Stimulated activated CD8-positive, alpha-beta memory T cell treated with anti-CD3 and anti-CD28 coated beads, Interleukin-15, amount 100 ng/mL, for 1 hour (primary cell): ENCODE results near the gene GDF10.

Source experiments
- DNase-seq: peaks from one replicate; pipeline ENCODE4 v3.0.0-alpha.2; 2020; ENCODE audit warnings: low read depth

GDF10 gene

DNA sequence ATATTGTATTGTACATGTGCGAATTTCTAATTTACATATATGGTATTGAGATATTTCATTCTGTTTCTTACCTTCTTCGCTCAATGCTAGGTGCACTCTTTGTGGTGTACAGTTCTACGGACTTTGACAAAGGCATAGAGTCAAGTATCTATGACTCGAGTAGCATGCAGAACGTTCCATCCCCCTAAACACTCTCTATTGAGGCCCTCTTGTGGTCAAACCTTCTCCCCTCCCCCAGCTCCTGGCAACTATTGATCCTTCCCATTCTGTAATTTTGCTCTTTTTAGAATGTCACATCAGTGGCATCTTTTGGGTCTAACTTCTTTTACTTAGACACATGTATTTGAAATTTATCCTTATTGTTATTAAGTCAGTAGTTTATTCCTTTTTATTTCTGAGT, 30.7 kb upstream of the GDF10 start:
- DNase-seq, result no peak

GRCh38 chr10:47276071-47276470, 23.9 kb upstream of the GDF10 start:
- no peak for DNase-seq

- DNase-seq, result no peak
Measured at GRCh38 chr10:47276576-47277351, 23.2 kb upstream of the GDF10 start.

GRCh38 chr10:47277352-47278151, 22.4 kb upstream of the GDF10 start:
- no peak for DNase-seq

DNA sequence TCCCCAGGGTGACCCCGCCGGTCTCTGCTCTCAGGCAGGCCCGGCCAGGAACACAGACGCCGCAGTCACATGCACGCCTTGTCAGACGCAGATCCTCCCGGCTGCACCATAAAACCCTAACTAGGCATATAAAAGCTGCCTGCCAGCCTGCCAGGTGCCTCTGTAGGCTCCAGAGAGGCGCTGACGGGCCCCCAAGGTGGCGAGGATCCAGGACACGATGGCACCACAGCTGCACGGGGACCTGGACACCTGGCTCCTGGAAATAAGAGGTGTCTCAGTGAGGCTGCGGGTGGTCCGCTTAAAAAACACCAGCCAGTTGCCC, 21.9 kb upstream of the GDF10 start:
- DNase-seq, result no peak

- DNase-seq, result no peak
Measured at GRCh38 chr10:47278720-47279119, 21.3 kb upstream of the GDF10 start.

DNA sequence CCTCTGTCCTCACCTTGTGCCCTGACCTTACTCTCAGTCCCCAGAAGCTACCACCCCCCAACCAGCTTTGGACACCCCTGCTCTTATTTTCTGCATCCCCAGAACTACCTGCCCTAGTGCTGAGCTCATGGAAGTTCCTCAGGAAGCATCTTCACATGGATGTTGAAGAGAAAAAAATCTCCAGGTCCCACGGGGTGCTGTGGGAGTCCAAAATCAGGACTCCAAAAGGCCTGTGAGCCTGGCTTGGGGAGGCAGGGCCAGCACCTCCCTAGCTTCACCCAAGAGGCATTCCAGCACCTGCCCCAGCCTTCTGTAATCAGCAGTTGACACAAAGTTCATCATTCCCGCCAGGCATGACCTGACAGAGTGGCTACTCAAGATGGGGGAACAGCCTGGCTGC, 20.7 kb upstream of the GDF10 start:
- DNase-seq, result no peak

DNA sequence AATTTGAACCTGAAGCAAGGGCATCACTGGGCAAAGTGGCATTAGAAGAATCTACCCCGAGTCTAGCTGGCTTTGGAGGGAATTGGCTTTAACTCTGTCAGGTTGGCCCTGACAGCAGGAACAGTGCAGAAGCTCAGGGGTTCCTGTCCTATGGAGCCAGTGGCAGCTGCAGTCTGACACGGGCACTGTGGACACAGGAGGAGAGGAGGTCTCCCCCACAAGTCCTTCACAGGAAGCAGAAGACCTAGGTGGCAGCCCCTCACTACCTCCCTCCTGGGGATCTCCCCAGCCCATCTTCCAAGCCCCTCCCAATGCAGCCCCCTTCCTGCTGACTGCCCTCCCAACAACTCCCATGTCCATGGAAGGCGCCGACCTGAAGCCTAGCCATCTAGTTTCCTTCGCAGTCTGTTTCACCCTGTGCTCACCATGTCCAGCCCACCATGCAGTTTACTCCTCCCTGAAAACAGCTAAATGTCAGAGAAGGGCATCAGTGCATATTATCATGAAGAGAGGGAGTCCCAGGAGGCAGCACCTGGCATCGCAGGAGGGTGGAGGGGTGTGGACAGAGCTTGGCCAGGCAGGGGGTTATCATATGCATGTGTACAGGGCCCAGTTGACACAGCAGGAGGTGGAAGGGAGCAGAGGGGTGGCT, 17.9 kb upstream of the GDF10 start:
- DNase-seq, result no peak

DNA sequence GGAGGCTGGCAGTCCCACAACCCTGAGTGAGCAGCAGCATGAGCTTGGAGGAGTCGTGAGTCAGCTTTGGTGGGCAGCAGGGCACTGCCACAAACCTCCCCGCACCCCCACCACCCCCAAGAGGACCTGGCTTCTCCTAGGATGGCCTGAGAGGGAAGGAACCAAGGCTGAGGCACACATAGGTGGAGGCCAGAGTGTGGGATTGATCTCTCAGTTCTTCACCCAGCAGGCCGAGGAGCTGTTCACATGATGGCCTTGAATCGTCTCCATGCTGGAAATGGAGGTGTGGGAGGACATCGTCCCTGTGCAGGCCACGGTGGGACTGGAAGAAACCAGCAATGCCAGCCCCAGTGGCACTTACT, 17.4 kb upstream of the GDF10 start:
- no peak for DNase-seq

DNA sequence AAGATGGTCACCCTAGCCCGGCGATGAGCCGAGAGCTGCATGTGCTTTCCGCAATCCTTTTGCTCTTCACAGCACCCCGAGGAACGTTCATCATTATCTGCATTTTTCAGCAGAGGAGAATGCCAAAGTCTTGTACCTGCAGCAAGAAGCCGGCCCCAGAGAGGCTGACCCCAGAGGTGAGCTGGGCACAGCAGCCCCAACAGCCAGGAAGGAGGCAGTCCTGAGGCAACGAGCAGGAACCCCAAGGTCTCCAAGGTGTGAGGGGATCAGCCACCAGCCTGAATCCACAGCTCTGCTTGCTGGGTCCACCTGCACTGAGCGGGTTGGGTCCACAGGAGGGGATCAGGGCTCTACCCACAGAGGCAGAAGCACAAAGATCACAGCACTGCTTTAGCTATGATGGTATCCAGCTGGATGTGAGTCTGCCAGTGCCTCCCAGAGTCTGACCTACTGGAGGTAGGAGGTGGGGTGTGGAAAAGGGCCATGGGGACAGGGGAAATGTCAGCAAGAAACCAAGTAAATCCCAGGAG, 16.8 kb upstream of the GDF10 start:
- no peak for DNase-seq

GRCh38 chr10:47283848-47284247, 16.1 kb upstream of the GDF10 start:
- no peak for DNase-seq

DNA sequence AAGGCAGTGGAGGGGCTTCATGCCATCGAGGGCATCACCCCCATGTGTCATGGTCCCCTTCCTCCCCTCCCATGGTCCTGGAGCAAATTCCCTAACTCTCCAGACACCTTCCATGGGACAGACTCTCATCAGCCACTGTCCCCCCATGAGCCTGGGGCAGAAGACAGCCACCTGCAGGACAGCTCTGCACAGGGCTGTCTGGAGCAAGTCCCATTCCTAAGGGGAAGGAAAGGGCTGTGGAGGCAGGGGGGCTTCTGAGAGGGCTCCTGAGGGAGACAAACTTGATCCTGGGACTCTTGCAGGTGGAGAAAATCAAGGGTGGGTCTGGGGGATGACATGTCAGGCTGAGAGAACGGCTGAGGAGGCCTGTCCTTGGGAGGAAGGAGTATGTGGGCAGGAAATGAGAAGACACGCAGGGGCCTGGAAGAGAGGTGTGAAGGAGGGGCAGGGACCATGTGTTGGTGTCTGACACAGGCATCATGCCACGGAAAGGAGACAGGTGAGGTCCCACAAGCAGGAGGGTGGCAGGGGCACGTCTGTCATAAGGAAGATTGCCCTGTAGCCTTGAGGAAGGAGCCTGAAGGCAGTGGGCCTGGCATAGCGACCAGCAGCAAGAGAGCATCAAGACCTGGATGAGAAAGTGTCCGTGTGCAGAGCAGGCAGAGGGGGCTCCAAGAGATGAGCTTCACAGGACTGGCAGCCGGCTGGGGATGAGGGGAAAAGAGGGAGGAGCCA, 14.4 kb upstream of the GDF10 start:
- DNase-seq, result no peak

- DNase-seq, result no peak
Measured at GRCh38 chr10:47286116-47286505, 13.9 kb upstream of the GDF10 start.

GRCh38 chr10:47286591-47287315, 13.2 kb upstream of the GDF10 start:
- no peak for DNase-seq

- DNase-seq, result no peak
Measured at GRCh38 chr10:47287365-47287802, 12.6 kb upstream of the GDF10 start.

GRCh38 chr10:47287805-47288204, 12.2 kb upstream of the GDF10 start:
- DNase-seq, result no peak

DNA sequence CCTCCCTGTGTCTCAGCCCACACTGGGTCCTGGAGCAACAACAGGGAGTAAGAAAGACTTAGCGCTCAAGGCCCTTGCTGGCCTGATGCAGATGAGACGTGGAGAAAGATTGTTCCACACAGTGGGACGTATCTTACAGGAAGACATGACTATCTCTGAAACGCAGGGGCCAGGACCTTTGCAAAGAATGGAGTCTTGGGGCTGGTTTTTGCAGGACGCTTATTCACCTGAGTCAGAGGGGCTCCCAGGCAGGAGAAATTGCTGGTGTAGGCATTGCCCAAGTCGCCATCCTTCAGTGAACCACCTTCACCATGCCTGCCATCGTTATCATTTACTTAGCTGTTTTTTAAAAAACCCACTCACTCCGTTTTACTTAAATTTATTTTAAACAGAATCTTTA, 11.8 kb upstream of the GDF10 start:
- DNase-seq, result no peak

- DNase-seq, result no peak
Measured at GRCh38 chr10:47288916-47289495, 11.0 kb upstream of the GDF10 start.

DNA sequence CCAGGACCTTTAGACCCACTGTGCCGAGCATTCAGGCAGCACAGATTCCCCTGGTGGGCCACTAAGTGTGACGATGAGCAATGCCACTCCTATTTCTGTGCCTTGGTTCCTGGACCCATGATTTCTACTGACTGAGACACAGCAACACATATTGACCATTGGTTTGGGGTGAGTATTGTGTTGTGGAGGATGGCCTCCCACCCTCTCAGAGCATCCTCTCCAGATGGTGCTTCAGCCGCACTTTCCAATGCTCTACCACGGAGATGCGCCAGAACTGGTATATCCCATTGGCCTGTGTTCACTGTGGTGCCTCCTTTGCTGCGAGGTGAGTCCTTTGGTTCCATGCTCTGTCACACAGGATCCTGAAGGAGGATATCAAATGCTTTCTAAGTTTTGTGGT, 10.1 kb upstream of the GDF10 start:
- no peak for DNase-seq

GRCh38 chr10:47290338-47290737, 9.7 kb upstream of the GDF10 start:
- DNase-seq, result no peak

DNA sequence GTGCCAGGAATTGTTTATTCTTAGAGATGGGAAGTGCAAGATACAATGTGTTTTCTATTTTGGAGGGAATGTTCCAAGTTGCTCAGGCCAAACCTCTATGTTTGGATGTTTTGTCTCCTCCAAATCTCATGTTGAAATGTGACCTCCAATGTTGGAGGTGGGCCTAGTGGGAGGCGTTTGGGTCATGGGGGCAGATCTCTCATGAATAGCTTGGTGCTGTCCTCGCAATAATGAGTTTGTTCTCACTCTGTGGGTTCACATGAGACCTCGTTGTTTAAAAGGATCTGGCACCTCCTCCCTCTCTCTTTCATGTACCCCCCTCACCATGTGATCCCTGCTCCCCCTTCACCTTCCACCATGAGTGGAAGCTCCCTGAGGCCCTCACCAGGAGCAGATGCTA, 8.3 kb upstream of the GDF10 start:
- DNase-seq, result no peak
